Ishikawa (cell line): ENCODE data around the gene EMC6.

ENCODE experiments used
- CEBPB ChIP-seq: IDR thresholded peaks from 2 replicates; pipeline ENCODE4 v1.6.1; 2012
- CREB1 ChIP-seq: IDR thresholded peaks from 2 replicates; pipeline ENCODE4 v1.6.1; 2012; ENCODE audit warnings: low read depth
- EP300 ChIP-seq: IDR thresholded peaks from 2 replicates; pipeline ENCODE4 v1.6.1; 2012; ENCODE audit warnings: borderline replicate concordance
- FOXM1 ChIP-seq: IDR thresholded peaks from 2 replicates; pipeline ENCODE4 v1.6.1; 2012; ENCODE audit warnings: low read depth, borderline replicate concordance
- NFIC ChIP-seq: IDR thresholded peaks from 2 replicates; pipeline ENCODE4 v1.6.1; 2012
- RAD21 ChIP-seq: IDR thresholded peaks from 2 replicates; pipeline ENCODE4 v1.6.1; 2012; ENCODE audit warnings: low read depth
- TAF1 ChIP-seq: IDR thresholded peaks from 2 replicates; pipeline ENCODE4 v1.6.1; 2012; ENCODE audit warnings: low read depth, mild to moderate bottlenecking
- TEAD4 ChIP-seq: IDR thresholded peaks from 2 replicates; pipeline ENCODE4 v1.6.1; 2012
- YY1 ChIP-seq: IDR thresholded peaks from 2 replicates; pipeline ENCODE4 v1.6.1; 2012; ENCODE audit warnings: low read depth
- ZBTB7A ChIP-seq: IDR thresholded peaks from 2 replicates; pipeline ENCODE4 v1.6.1; 2012; ENCODE audit warnings: low read depth
- TF ChIP-seq, protein P1 (sequence below): IDR thresholded peaks from 2 replicates; pipeline ENCODE4 v1.6.1; 2012
- TF ChIP-seq, protein P2 (sequence below): IDR thresholded peaks from 2 replicates; pipeline ENCODE4 v1.6.1; 2012; ENCODE audit warnings: low read depth, mild to moderate bottlenecking
- TF ChIP-seq, protein P3 (sequence below): IDR thresholded peaks from 2 replicates; pipeline ENCODE4 v1.6.1; 2012

DNA sequence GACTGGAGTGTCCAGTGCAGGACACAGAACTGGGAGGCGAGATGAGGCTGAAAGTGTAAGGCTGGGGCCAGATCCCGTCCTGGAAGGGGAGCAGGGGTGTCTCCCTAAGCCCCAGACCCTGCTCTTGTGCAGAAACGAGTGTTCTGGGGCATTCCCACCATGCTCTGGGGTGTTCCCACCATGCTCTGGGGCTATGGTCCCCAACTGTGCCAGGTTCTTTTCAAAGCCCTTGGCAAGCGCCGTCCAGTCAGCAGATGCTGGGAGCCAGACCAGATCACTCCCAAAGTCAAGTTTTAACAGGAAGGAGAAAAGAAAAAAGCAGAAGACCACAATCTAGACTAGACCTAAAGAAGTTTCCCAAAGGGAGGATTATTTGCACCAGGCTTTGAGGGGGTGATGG lies 2.8 kb upstream of the EMC6 start:
- TF ChIP-seq EP300 (no peak), YY1 (no peak), CEBPB (no peak), NFIC (no peak), TAF1 (no peak), RAD21 (no peak), FOXM1 (no peak), ZBTB7A (no peak), TEAD4 (no peak), CREB1 (no peak)
- TF ChIP-seq, protein P1, sequence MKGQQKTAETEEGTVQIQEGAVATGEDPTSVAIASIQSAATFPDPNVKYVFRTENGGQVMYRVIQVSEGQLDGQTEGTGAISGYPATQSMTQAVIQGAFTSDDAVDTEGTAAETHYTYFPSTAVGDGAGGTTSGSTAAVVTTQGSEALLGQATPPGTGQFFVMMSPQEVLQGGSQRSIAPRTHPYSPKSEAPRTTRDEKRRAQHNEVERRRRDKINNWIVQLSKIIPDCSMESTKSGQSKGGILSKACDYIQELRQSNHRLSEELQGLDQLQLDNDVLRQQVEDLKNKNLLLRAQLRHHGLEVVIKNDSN = no peak
- TF ChIP-seq, protein P2, sequence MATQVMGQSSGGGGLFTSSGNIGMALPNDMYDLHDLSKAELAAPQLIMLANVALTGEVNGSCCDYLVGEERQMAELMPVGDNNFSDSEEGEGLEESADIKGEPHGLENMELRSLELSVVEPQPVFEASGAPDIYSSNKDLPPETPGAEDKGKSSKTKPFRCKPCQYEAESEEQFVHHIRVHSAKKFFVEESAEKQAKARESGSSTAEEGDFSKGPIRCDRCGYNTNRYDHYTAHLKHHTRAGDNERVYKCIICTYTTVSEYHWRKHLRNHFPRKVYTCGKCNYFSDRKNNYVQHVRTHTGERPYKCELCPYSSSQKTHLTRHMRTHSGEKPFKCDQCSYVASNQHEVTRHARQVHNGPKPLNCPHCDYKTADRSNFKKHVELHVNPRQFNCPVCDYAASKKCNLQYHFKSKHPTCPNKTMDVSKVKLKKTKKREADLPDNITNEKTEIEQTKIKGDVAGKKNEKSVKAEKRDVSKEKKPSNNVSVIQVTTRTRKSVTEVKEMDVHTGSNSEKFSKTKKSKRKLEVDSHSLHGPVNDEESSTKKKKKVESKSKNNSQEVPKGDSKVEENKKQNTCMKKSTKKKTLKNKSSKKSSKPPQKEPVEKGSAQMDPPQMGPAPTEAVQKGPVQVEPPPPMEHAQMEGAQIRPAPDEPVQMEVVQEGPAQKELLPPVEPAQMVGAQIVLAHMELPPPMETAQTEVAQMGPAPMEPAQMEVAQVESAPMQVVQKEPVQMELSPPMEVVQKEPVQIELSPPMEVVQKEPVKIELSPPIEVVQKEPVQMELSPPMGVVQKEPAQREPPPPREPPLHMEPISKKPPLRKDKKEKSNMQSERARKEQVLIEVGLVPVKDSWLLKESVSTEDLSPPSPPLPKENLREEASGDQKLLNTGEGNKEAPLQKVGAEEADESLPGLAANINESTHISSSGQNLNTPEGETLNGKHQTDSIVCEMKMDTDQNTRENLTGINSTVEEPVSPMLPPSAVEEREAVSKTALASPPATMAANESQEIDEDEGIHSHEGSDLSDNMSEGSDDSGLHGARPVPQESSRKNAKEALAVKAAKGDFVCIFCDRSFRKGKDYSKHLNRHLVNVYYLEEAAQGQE = no peak
- TF ChIP-seq, protein P3, sequence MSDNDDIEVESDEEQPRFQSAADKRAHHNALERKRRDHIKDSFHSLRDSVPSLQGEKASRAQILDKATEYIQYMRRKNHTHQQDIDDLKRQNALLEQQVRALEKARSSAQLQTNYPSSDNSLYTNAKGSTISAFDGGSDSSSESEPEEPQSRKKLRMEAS = no peak
